Uterus (tissue), 4 donors: ENCODE data around the gene RMC1. TPM values are rescaled to one million over a fixed set of nuclear protein-coding genes. Genes with fewer than 3 reads are reported as not detected.
A peak's percentile ranks its signal among the peaks of the same experiment; 100 is the strongest.
"Not testable (repeated sequence)": the region's sequence is repeated elsewhere in the genome, so short reads cannot be mapped to it uniquely, and the experiment has no call there.

Experiments
- DNase-seq, 2 donors: peaks; one replicate each; pipeline ENCODE4 v3.0.0-alpha.2; 2019 to 2020
- H3K27ac ChIP-seq, 2 donors: fragments of 200-600 bp; sonication (generic); 1 replicate in 1 of 2; 2 replicates in 1 of 2; pipeline ENCODE4 v1.5.1; 2016 to 2018
- H3K27me3 ChIP-seq, 2 donors: fragments of 200-600 bp; sonication (generic); one replicate each; pipeline ENCODE4 v1.5.1; 2018 to 2019; ENCODE audit warnings: control low read depth in 1 of 2
- H3K36me3 ChIP-seq, 2 donors: fragments of 200-600 bp; sonication (generic); one replicate each; pipeline ENCODE4 v1.5.1; 2019; ENCODE audit warnings: control low read depth in 1 of 2
- H3K4me1 ChIP-seq, 2 donors: fragments of 200-600 bp; sonication (generic); one replicate each; pipeline ENCODE4 v1.5.1; 2018 to 2019; ENCODE audit warnings: control low read depth in 1 of 2
- H3K4me3 ChIP-seq, 2 donors: fragments of 200-600 bp; sonication (generic); 1 replicate in 1 of 2; 2 replicates in 1 of 2; pipeline ENCODE4 v1.5.1; 2018 to 2019; ENCODE audit warnings: mild to moderate bottlenecking in 1 of 2
- H3K9me3 ChIP-seq, 2 donors: fragments of 200-600 bp; sonication (generic); one replicate each; pipeline ENCODE4 v1.5.1; 2019; ENCODE audit warnings: control low read depth in 1 of 2
- CTCF ChIP-seq, 4 experiments: fragments of 200-600 bp in 2 of 4; fragments of 450-650 bp in 2 of 4; sonication (generic) in 2 of 4; IDR thresholded peaks; one replicate each; pipeline ENCODE4 v1.5.1; 2016 to 2019; ENCODE audit warnings: antibody characterized with exemption in 4 of 4, mild to moderate bottlenecking in 2 of 4, moderate library complexity in 1 of 4
- POLR2A ChIP-seq, 2 donors: fragments of 450-650 bp; IDR thresholded peaks; one replicate each; pipeline ENCODE4 v1.6.1; 2016; ENCODE audit warnings: antibody characterized with exemption in 2 of 2, mild to moderate bottlenecking in 1 of 2, moderate library complexity in 1 of 2
- intact Hi-C: fragments of 100-400 bp; cut with DNase I; formaldehyde crosslinking; loops from one replicate; pipeline ENCODE4 v1.15.1; 2023; ENCODE audit warnings: low total_unique reads
- total RNA-seq, 4 donors: library from RNA; depleted of rRNA in 3 of 4; stranded (reverse); fragments of >200 nt in 3 of 4; gene quantifications; one replicate each; pipeline versions ENCODE4 v1.1.0 to v1.2.4, GENCODE V29; 2014 to 2023
- donor health status: DM: yes; HTN: yes; CAD: no.

Gene RMC1
- total RNA-seq, 4 donors from 2014 or later = 12.9 to 56.4 (median 27.8) TPM

GRCh38 chr18:23471486-23471885, 31.8 kb upstream of the RMC1 start:
- no peaks in the 10 kb centered on the region for H3K36me3 ChIP-seq
- TF ChIP-seq CTCF (IDR thresholded peaks at IDR 0.05) (no peak), POLR2A (IDR thresholded peaks at IDR 0.05) (no peak)
- intact Hi-C loops = no loop called here
- no peaks in the 10 kb centered on the region for H3K4me1 ChIP-seq
- no peaks in the 10 kb centered on the region for H3K9me3 ChIP-seq
- DNase-seq = no peak
- no peaks in the 10 kb centered on the region for H3K27me3 ChIP-seq
- H3K27ac ChIP-seq = no peak overlapping the region
- H3K4me3 ChIP-seq = no peak overlapping the region

DNA sequence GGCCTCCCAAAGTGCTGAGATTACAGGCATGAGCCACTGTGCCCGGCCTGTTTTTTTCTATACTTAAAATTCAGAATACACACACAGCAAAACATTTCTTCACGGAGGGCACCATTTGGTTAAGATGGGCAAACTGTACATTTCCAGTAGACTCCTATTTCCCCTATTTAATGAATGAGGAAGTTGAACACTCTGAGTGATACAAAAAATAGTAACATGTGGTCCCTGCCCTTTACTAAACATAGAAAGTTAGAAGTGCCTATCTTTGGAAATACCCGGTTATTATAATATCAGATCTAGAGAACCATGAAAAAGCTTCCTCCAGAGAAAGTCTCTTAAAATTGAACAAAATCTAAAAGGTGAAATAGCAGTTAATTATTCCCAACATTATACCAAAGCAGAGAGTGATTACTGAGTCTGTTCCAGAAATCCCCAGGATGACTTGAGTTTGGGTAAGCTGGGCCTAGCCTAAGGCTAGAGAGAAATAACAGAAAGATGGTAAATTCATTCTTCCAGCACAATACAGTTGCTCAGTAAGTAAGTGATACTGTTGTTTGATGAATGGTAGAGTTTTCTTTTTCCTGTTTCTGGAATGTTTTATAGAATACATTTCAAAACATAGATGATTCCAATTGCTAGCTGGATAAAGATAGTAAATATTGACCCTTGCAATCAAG, 23.3 kb upstream of the RMC1 start:
- Histone ChIP-seq H3K27ac (no peak overlapping the region), H3K4me3 (no peak overlapping the region), H3K36me3 (no peaks in the 10 kb centered on the region), H3K27me3 (no peaks in the 10 kb centered on the region), H3K4me1 (no peaks in the 10 kb centered on the region), H3K9me3 (no peaks in the 10 kb centered on the region)
- no peak for TF ChIP-seq CTCF (IDR thresholded peaks at IDR 0.05)
- no peak for TF ChIP-seq POLR2A (IDR thresholded peaks at IDR 0.05)
- no peak for DNase-seq
- intact Hi-C loops = no loop called here

DNA sequence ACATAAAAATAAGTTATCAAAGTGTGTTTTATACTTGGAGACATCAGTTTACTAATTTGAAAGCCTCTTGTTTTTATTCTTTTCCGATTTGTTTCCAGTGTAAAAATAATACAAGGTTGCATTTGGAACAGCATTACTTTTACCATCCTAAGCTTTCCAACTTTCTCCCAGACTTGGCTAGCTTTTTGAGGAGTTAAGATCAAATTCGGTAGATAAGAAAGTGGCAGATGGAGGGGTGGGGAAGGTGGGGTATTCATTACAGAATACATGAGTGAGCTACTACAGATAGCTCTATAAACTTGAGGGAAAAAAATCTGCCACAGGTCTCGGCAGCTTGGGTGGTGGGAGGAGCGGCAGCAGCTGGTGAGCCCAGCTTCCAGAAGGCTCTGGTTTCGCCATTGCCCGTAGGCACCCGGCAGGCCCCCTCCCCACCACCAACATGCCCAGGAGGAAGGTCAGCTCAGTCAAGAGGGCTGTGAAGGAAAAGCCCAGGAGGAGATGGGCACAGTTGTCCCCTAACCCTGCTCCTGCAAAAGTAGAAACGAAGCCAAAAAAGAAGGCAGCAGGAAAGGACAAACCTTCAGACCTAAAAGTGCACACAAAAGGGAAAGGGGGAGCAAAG, 18.6 kb upstream of the RMC1 start:
- no peak for DNase-seq
- peak overlapping the region in 1 of 2 donors; percentile 33 for H3K27ac ChIP-seq
- H3K9me3 ChIP-seq = no peaks in the 10 kb centered on the region
- H3K4me1 ChIP-seq = peaks cover 0 to 6% of the 10 kb centered on the region in 2 donors
- TF ChIP-seq CTCF (IDR thresholded peaks at IDR 0.05) (no peak), POLR2A (IDR thresholded peaks at IDR 0.05) (no peak)
- no peak overlapping the region for H3K4me3 ChIP-seq
- no peaks in the 10 kb centered on the region for H3K27me3 ChIP-seq
- H3K36me3 ChIP-seq = no peaks in the 10 kb centered on the region
- intact Hi-C loops = no loop called here

- H3K27me3 ChIP-seq = no peaks in the 10 kb centered on the region
- H3K4me3 ChIP-seq = no peak overlapping the region
- TF ChIP-seq CTCF (IDR thresholded peaks at IDR 0.05) = no peak
- no peak for TF ChIP-seq POLR2A (IDR thresholded peaks at IDR 0.05)
- no peaks in the 10 kb centered on the region for H3K36me3 ChIP-seq
- H3K9me3 ChIP-seq = no peaks in the 10 kb centered on the region
- no peak overlapping the region for H3K27ac ChIP-seq
- DNase-seq = no peak
- peaks cover 0 to 6% of the 10 kb centered on the region in 2 donors for H3K4me1 ChIP-seq
- intact Hi-C loops = no loop called here
Measured at GRCh38 chr18:23485386-23485785, 17.9 kb upstream of the RMC1 start.

- peak overlapping the region in 1 of 2 donors; percentile 7 for H3K4me3 ChIP-seq
- no peak for DNase-seq
- H3K27ac ChIP-seq = peak overlapping the region; percentile 67 to 76
- TF ChIP-seq CTCF (IDR thresholded peaks at IDR 0.05) (no peak), POLR2A (IDR thresholded peaks at IDR 0.05) (no peak)
- H3K9me3 ChIP-seq = no peaks in the 10 kb centered on the region
- peaks cover 0 to 6% of the 10 kb centered on the region in 2 donors for H3K4me1 ChIP-seq
- no peaks in the 10 kb centered on the region for H3K27me3 ChIP-seq
- H3K36me3 ChIP-seq = no peaks in the 10 kb centered on the region
- intact Hi-C loops = no loop called here
Measured at GRCh38 chr18:23487738-23488570, 15.4 kb upstream of the RMC1 start.

DNA sequence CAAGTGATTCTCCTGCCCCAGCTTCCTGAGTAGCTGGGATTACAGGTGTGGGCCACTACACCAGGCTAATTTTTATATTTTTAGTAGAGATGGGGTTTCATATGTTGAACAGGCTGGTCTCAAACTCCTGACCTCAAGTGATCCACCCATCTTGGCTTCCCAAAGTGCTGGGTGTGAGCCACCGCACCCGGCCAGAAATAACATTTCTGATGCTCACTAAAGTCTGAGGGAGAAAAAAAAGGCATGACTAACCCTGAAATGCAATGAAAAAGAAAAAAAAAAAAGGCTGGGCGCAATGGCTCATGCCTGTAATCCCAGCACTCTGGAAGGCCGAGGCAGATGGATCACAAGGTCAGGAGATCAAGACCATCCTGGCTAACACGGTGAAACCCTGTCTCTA, 13.7 kb upstream of the RMC1 start:
- H3K4me1 ChIP-seq, H3K4me3 ChIP-seq, DNase-seq, H3K9me3 ChIP-seq, H3K27ac ChIP-seq, H3K36me3 ChIP-seq, intact Hi-C loops, H3K27me3 ChIP-seq: not testable (repeated sequence)
